CD4-positive, CD25-positive, alpha-beta regulatory T cell (primary cell): ENCODE results near the gene ARID3C. TPM values are rescaled to one million over a fixed set of nuclear protein-coding genes. Genes with fewer than 3 reads are reported as not detected.
A peak's percentile ranks its signal among the peaks of the same experiment; 100 is the strongest.

Experiments
- ATAC-seq, 2 donors: fragments of 150-1000 bp; cut with Tn5 transposase; one replicate each; pipeline ENCODE4 v1.10.0; 2021; ENCODE audit warnings: low read depth in 2 of 2, moderate number of reproducible peaks in 2 of 2, moderate library complexity in 1 of 2
- DNase-seq, 3 donors: peaks; one replicate each; pipeline versions ENCODE4 v3.0.0 to v3.0.0-alpha.2; 2012 to 2022; ENCODE audit warnings: mixed read lengths in 1 of 3
- H3K27ac ChIP-seq: one replicate; pipeline ENCODE4 v1.7.0; 2013; ENCODE audit warnings: mild to moderate bottlenecking, low read length; ENCODE audit not compliant: insufficient read depth, poor library complexity, severe bottlenecking
- H3K27me3 ChIP-seq: one replicate; pipeline ENCODE4 v1.7.0; 2013; ENCODE audit warnings: low read length; ENCODE audit not compliant: control insufficient read depth, insufficient read depth
- H3K36me3 ChIP-seq: one replicate; pipeline ENCODE4 v1.7.0; 2013; ENCODE audit warnings: mild to moderate bottlenecking, low read length, moderate library complexity; ENCODE audit not compliant: control insufficient read depth, insufficient read depth
- H3K4me1 ChIP-seq: 2 replicates; pipeline ENCODE4 v1.7.0; 2013; ENCODE audit warnings: mild to moderate bottlenecking, low read length; ENCODE audit not compliant: insufficient read depth, control insufficient read depth, poor library complexity, severe bottlenecking
- H3K4me3 ChIP-seq: one replicate; pipeline ENCODE4 v1.7.0; 2013; ENCODE audit warnings: low read depth, mild to moderate bottlenecking, low read length, moderate library complexity
- H3K9me3 ChIP-seq, 2 experiments: 1 replicate in 1 of 2; 2 replicates in 1 of 2; pipeline ENCODE4 v1.7.0; 2013; ENCODE audit warnings: low read length in 2 of 2, mild to moderate bottlenecking in 1 of 2, moderate library complexity in 1 of 2; ENCODE audit not compliant: control insufficient read depth in 2 of 2
- H3K27ac Mint-ChIP-seq, 3 donors: one replicate each; pipeline ENCODE4 v1.8.0; 2020 to 2022; ENCODE audit warnings: mild to moderate bottlenecking in 3 of 3, mixed read lengths in 3 of 3, moderate library complexity in 2 of 3
- H3K27me3 Mint-ChIP-seq: one replicate; pipeline ENCODE4 v1.8.0; 2022; ENCODE audit warnings: mild to moderate bottlenecking, mixed read lengths
- H3K36me3 Mint-ChIP-seq: one replicate; pipeline ENCODE4 v1.8.0; 2020; ENCODE audit warnings: mixed read lengths
- H3K4me1 Mint-ChIP-seq, 4 donors: one replicate each; pipeline ENCODE4 v1.8.0; 2020 to 2022; ENCODE audit warnings: mixed read lengths in 4 of 4, mild to moderate bottlenecking in 1 of 4
- H3K4me3 Mint-ChIP-seq, 4 donors: one replicate each; pipeline ENCODE4 v1.8.0; 2020 to 2022; ENCODE audit warnings: mild to moderate bottlenecking in 4 of 4, mixed read lengths in 4 of 4, moderate library complexity in 3 of 4
- H3K9me3 Mint-ChIP-seq, 7 donors: one replicate each; pipeline ENCODE4 v1.8.0; 2020 to 2022; ENCODE audit warnings: mixed read lengths in 7 of 7, mild to moderate bottlenecking in 3 of 7, moderate library complexity in 2 of 7
- polyA plus RNA-seq, 4 donors: library from polyadenylated mRNA; unstranded; fragments of 300-500 nt; fragmentation: Illumina TruSeq; gene quantifications; one replicate each; pipeline ENCODE4 v1.2.3, GENCODE V29; 2021
- total RNA-seq: library from RNA; stranded (reverse); gene quantifications from one replicate; pipeline ENCODE4 v1.2.3, GENCODE V29; 2022

The ARID3C gene, protein sequence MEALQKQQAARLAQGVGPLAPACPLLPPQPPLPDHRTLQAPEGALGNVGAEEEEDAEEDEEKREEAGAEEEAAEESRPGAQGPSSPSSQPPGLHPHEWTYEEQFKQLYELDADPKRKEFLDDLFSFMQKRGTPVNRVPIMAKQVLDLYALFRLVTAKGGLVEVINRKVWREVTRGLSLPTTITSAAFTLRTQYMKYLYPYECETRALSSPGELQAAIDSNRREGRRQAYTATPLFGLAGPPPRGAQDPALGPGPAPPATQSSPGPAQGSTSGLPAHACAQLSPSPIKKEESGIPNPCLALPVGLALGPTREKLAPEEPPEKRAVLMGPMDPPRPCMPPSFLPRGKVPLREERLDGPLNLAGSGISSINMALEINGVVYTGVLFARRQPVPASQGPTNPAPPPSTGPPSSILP
- total RNA-seq (not detected), polyA plus RNA-seq (not detected)

DNA sequence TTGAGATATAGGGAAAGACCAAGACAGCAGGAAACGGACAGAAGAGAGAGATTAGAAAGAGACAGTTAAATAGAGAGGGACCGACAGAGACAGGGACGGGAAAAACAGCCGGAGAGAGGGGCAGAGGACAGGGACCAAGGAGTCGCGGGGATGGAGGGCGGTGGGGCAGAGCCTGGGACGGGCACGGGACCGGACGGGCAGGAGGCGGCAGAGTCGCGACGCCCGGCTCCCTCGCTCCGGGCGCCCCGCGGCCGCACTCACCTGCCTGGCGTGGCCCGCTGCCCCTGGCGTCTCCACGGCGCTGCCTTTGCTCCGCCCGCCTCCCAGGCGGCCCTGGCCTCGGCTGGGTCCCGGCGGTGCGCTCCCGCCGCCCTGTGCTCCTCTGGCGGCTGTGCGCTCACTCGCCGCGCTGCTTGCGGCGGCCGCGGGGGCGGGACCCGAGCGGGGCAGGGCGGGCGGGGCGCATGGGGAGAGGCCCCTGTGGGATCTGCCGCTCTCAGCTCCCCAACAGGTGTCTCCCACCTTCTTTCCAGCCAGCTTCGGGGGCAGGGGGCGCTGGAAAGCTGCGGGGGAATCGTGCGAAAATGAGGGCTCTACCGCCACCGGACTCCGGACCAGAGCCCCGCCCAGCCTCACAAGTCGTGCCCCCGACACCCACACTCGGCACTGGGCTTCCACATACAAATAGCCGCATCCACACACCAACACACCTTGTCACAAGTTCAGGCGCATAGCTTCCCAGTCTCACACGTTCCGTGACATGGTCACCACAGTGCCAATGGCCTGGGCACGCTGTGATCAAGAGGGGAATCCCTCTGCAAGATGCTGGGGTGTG, at the start of gene ARID3C:
TSS of gene ARID3C (minus strand) at position 411 of the 835 bp plus-strand sequence. CDS start 1,052 bp downstream, outside the sequence.
- Mint-ChIP-seq H3K4me1 (peaks cover 8 to 28% (median 11%) of the 10 kb centered on the region in 4 donors), H3K9me3 (peaks cover 0 to 3% (median 0%) of the 10 kb centered on the region in 7 donors), H3K36me3 (peaks cover 6% of the 10 kb centered on the region), H3K4me3 (peak within 1 kb of the TSS; percentile 70 to 88 (median 82)), H3K27ac (peak within 1 kb of the TSS in 2 of 3 donors; percentile 2 to 79), H3K27me3 (peaks cover 51% of the 10 kb centered on the region)
- Histone ChIP-seq H3K36me3 (no peaks in the 10 kb centered on the region), H3K4me1 (peaks cover 24% of the 10 kb centered on the region), H3K9me3 (no peaks in the 10 kb centered on the region), H3K27ac (no peak within 1 kb of the TSS), H3K27me3 (peaks cover 40% of the 10 kb centered on the region), H3K4me3 (peak within 1 kb of the TSS; percentile 64)
- DNase-seq (peak in 2 of 3 donors; percentile 32 to 38), ATAC-seq (peak; percentile 54 to 66)

DNA sequence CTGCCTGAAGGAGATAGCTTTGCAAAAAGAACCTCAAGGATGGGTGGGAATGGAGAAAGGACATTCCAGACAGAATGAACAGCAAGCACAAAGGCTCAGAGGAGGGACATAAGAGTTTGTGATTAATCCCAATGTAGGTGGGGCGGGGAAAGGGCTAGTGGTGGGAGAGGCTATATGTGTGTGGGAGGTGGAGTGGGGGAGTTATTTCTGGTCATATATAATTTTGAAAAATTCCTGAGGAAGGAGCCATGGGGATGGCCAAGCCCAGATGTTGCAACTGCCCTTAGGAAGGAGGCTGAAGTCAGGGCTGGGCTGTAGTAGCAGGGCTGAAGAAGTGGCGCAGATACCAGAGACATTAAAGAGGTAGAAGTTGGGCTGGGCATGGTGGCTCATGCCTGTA, 47.0 kb upstream of the ARID3C start:
- Mint-ChIP-seq H3K4me1 (peaks cover 0 to 5% (median 3%) of the 10 kb centered on the region in 4 donors), H3K27me3 (no peaks in the 10 kb centered on the region), H3K27ac (peak overlapping the region in 1 of 3 donors; percentile 63), H3K36me3 (peaks cover 3% of the 10 kb centered on the region), H3K4me3 (no peak overlapping the region), H3K9me3 (peaks cover 0 to 2% (median 0%) of the 10 kb centered on the region in 7 donors)
- ATAC-seq, result no peak
- Histone ChIP-seq H3K9me3 (no peaks in the 10 kb centered on the region), H3K27me3 (no peaks in the 10 kb centered on the region), H3K4me3 (no peak overlapping the region), H3K27ac (no peak overlapping the region), H3K4me1 (no peaks in the 10 kb centered on the region), H3K36me3 (no peaks in the 10 kb centered on the region)
- DNase-seq, result no peak

DNA sequence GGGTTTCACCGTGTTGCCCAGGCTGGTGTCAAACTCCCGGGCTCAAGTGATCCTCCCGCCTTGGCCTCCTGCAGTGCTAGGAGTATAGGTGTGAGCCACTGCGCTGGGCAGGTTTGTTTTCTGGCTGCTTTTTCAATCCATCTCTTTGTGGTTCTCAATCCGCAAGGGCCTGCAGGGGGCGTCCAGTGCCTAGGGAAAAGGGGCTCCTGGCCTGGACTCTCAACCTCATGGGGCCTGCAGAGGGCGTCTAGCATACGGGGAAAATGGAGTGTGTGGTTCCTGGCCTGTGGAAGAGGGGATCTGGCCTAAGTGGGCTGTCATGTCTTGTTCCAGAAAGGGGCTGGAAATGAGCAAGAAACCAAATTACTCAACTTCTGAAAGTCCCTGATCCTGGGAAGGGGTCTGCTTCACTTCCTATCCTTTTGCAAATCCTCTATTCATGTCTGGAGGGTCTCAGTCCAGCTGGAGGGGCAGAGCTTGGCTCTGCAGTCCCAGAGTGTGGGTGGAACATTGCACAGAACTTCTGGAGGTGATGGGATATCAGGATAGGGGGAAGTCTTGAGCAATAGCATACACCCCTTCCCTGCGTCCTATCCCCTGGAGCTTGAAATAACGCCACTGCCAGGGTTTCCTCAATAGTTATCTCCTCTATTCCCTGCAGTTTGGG, 46.3 kb upstream of the ARID3C start:
- Histone ChIP-seq H3K27ac (no peak overlapping the region), H3K4me1 (no peaks in the 10 kb centered on the region), H3K36me3 (no peaks in the 10 kb centered on the region), H3K27me3 (no peaks in the 10 kb centered on the region), H3K4me3 (no peak overlapping the region), H3K9me3 (no peaks in the 10 kb centered on the region)
- no peak overlapping the region for H3K4me3 Mint-ChIP-seq
- no peak overlapping the region for H3K27ac Mint-ChIP-seq
- peaks cover 0 to 4% (median 0%) of the 10 kb centered on the region in 7 donors for H3K9me3 Mint-ChIP-seq
- DNase-seq (peak; percentile 25 to 65 (median 32)), ATAC-seq (peak in 1 of 2 donors; percentile 71)
- H3K36me3 Mint-ChIP-seq, result peaks cover 3% of the 10 kb centered on the region
- H3K27me3 Mint-ChIP-seq, result no peaks in the 10 kb centered on the region
- peaks cover 0 to 5% (median 3%) of the 10 kb centered on the region in 4 donors for H3K4me1 Mint-ChIP-seq

DNA sequence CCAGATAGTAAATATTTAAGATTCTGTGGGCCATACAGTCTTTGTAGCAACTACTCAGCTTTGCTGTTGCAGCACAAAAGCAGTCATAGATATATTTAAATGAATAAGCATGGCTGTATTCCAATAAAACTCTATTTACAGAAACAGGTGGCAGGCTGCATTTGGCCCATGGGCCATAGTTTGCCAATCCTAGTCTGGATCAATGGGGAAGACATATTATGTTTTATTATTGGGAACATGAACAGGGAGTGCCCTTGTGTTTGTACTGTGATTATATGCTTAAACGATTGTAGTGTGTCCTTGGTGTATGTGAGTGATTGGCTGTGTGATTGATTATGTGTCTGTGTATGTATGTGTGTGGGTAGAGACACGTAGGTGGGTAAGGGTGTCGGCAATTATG, 45.6 kb upstream of the ARID3C start:
- Histone ChIP-seq H3K4me1 (no peaks in the 10 kb centered on the region), H3K36me3 (no peaks in the 10 kb centered on the region), H3K9me3 (peaks cover 0 to 4% of the 10 kb centered on the region in 2 experiments), H3K4me3 (no peak overlapping the region), H3K27me3 (no peaks in the 10 kb centered on the region), H3K27ac (no peak overlapping the region)
- Mint-ChIP-seq H3K36me3 (peaks cover 7% of the 10 kb centered on the region), H3K27ac (no peak overlapping the region), H3K4me3 (no peak overlapping the region), H3K4me1 (peaks cover 0 to 5% (median 3%) of the 10 kb centered on the region in 4 donors), H3K9me3 (peaks cover 0 to 4% (median 0%) of the 10 kb centered on the region in 7 donors), H3K27me3 (no peaks in the 10 kb centered on the region)
- DNase-seq (no peak), ATAC-seq (no peak)

DNA sequence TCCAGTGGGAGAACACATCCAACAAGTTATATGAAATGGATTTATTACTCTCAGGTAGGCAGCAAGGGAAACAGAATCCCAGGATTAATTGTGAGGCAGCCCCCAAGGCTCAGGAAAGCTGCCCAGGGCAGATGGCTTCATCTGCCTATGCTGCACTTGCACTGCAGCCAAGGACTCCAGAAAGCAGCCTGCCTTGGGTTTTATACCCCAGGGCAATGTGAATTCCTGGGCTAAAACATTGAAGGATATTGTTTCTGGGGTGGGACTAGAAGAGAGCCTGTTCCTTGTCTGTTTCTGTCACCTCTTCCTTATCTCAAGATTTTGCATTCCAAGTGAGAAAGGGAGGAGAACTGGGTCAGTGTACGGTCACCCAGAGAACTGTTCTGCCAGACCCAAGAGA, 42.4 kb upstream of the ARID3C start:
- DNase-seq (no peak), ATAC-seq (no peak)
- peaks cover 2 to 7% of the 10 kb centered on the region in 2 experiments for H3K9me3 ChIP-seq
- Mint-ChIP-seq H3K4me1 (peaks cover 0 to 20% (median 3%) of the 10 kb centered on the region in 4 donors), H3K9me3 (peaks cover 0 to 9% (median 3%) of the 10 kb centered on the region in 7 donors), H3K27me3 (no peaks in the 10 kb centered on the region), H3K36me3 (peaks cover 9% of the 10 kb centered on the region), H3K4me3 (no peak overlapping the region), H3K27ac (no peak overlapping the region)
- no peak overlapping the region for H3K27ac ChIP-seq
- no peaks in the 10 kb centered on the region for H3K27me3 ChIP-seq
- H3K4me3 ChIP-seq, result no peak overlapping the region
- H3K36me3 ChIP-seq, result no peaks in the 10 kb centered on the region
- H3K4me1 ChIP-seq, result no peaks in the 10 kb centered on the region

DNA sequence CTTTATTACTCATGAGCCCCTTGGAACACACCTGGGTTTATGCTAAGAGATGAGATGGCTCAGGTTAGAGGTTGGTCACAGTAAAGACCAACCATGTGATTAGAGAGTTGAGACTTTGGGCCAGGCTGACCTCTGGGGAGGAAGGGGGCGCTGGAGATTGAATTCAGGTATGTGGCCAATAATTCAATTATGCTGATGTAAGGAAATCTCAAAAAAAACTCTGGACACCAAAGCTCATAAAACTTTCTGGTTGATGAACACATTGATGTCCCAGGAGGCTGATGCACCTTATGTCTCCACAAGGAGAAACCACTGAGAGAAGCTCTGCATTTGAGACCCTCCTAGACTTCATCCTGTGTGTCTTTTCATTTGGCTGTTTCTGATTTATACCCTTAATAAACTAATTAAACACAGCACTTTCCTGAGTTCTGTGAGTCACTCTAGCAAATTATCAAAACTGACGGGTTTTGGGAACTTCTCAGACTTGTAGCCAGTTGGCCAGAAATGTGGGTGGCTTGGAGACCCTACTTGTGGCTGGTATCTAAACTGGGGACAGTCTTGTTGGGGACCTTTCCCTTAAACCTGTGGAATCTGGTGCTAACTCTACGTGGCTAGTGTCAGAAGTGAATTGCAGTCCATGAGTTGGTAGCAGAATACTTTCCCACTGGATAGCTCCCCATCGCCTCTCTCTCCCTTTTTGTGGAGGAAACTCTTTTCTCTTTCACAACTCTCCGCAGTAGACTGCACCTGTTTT, 41.1 kb upstream of the ARID3C start:
- Histone ChIP-seq H3K27me3 (no peaks in the 10 kb centered on the region), H3K27ac (no peak overlapping the region), H3K36me3 (no peaks in the 10 kb centered on the region), H3K9me3 (peaks cover 2 to 7% of the 10 kb centered on the region in 2 experiments), H3K4me3 (no peak overlapping the region), H3K4me1 (peaks cover 4% of the 10 kb centered on the region)
- Mint-ChIP-seq H3K9me3 (peaks cover 0 to 9% (median 3%) of the 10 kb centered on the region in 7 donors), H3K4me1 (peaks cover 5 to 27% (median 6%) of the 10 kb centered on the region in 4 donors), H3K36me3 (peaks cover 9% of the 10 kb centered on the region), H3K27me3 (peaks cover 5% of the 10 kb centered on the region), H3K27ac (no peak overlapping the region), H3K4me3 (peak overlapping the region in 1 of 4 donors; percentile 63)
- DNase-seq (no peak), ATAC-seq (no peak)
